ENCODE measurements around the gene ENAH.

GRCh38 chr1:225677350-225678124 is 24.6 kb upstream of the ENAH start:
- TF ChIP-seq BDP1 (IDR thresholded peaks at IDR 0.05; ENCODE audit: insufficient read depth, insufficient read length), result no peak
- no peak for TF ChIP-seq MXI1 (IDR thresholded peaks at IDR 0.05; ENCODE audit: low read depth, low read length)
- no peak for TF ChIP-seq KLF13 (tag; IDR thresholded peaks at IDR 0.05; ENCODE audit: borderline replicate concordance, low read depth)
- no peak for TF ChIP-seq SIN3A (IDR thresholded peaks at IDR 0.05; ENCODE audit: borderline replicate concordance in 2 of 2, control insufficient read depth in 1 of 2, low read depth in 2 of 2, low read length in 2 of 2)
- no peak for TF ChIP-seq SMARCA5 (IDR thresholded peaks at IDR 0.05)
- no peak for TF ChIP-seq SRF (CRISPR knock-in tag; IDR thresholded peaks at IDR 0.05)
- TF ChIP-seq KDM1A (IDR thresholded peaks at IDR 0.05), result no peak
- no peak for TF ChIP-seq ZFP30 (CRISPR knock-in tag; IDR thresholded peaks at IDR 0.05; ENCODE audit: borderline replicate concordance)
